A549 treated with CpdA at 1 μM for 4 hours (cell line): ENCODE data around the gene KNG1. TPM values are rescaled to one million over a fixed set of nuclear protein-coding genes. Genes with fewer than 3 reads are reported as not detected.

Experiments
- total RNA-seq: library from RNA; stranded (reverse); fragments of 200-300 nt; extraction: Qiagen RNA extraction; gene quantifications from 5 replicates; pipeline ENCODE4 v1.2.3, GENCODE V29; 2022; ENCODE audit warnings: low read depth

Gene KNG1
- not detected in 5 replicates for total RNA-seq

GRCh38 chr3:186717039-186717457 lies at the start of gene KNG1:
KNG1 (plus strand) TSS chr3:186717359; CDS start chr3:186717543, 184 bp downstream.

GRCh38 chr3:186783058-186783730 lies 66.0 kb downstream of the KNG1 start, which contains the start of gene EIF4A2:
EIF4A2 (plus strand) TSS chr3:186783577; CDS start chr3:186783611, 34 bp downstream.

Other genes starting within 250 kb of the KNG1 start
- 0.49 to 1.2 TPM (median 0.67 TPM) in 5 replicates for gene CRYGS, start 173.0 kb upstream of the KNG1 start, total RNA-seq
- 5.4 to 6.7 TPM (median 6.6 TPM) in 5 replicates for gene TBCCD1, start 150.0 kb upstream of the KNG1 start, total RNA-seq
- 61.3 to 74.1 TPM (median 65.1 TPM) in 5 replicates for gene DNAJB11, start 146.6 kb upstream of the KNG1 start, total RNA-seq
- 0.09 to 0.12 TPM (median 0.11 TPM) in 3 of 5 replicates, not detected in the others for gene AHSG, start 104.3 kb upstream of the KNG1 start, total RNA-seq
- 0.05 to 0.13 TPM in 2 of 5 replicates, not detected in the others for gene FETUB, start 77.0 kb upstream of the KNG1 start, total RNA-seq
- gene HRG, start 51.3 kb upstream of the KNG1 start, total RNA-seq, result 0.02 TPM in 1 of 5 replicates, not detected in the others
- gene EIF4A2, start 66.2 kb downstream of the KNG1 start, total RNA-seq, result 133 to 149 TPM (median 136 TPM) in 5 replicates
- gene RFC4, start 89.1 kb downstream of the KNG1 start, total RNA-seq, result 44.1 to 73.6 TPM (median 48.1 TPM) in 5 replicates
- not detected in 5 replicates for gene ADIPOQ, start 125.4 kb downstream of the KNG1 start, total RNA-seq
- gene ST6GAL1, start 213.2 kb downstream of the KNG1 start, total RNA-seq, result 2.3 to 4.1 TPM (median 3.4 TPM) in 5 replicates